Sigmoid colon (tissue), 7 donors: ENCODE data around the gene PRSS1. TPM values are rescaled to one million over a fixed set of nuclear protein-coding genes. Genes with fewer than 3 reads are reported as not detected.
"Not testable (repeated sequence)": the region's sequence is repeated elsewhere in the genome, so short reads cannot be mapped to it uniquely, and the experiment has no call there.

Experiments used
- DNase-seq: peaks from one replicate; pipeline ENCODE4 v3.0.0-alpha.2; 2019
- H3K27ac ChIP-seq, 4 donors: fragments of 200-600 bp; sonication (generic); one replicate each; pipeline ENCODE4 v1.5.1; 2016 to 2019; ENCODE audit warnings: mild to moderate bottlenecking in 1 of 4
- H3K27me3 ChIP-seq, 3 donors: fragments of 200-600 bp; sonication (generic); one replicate each; pipeline ENCODE4 v1.5.1; 2019; ENCODE audit warnings: mild to moderate bottlenecking in 1 of 3
- H3K36me3 ChIP-seq, 4 donors: fragments of 200-600 bp; sonication (generic); one replicate each; pipeline ENCODE4 v1.5.1; 2016 to 2019
- H3K4me1 ChIP-seq, 4 donors: fragments of 200-600 bp; sonication (generic); one replicate each; pipeline ENCODE4 v1.5.1; 2017 to 2019
- H3K4me3 ChIP-seq, 4 donors: fragments of 200-600 bp; sonication (generic); one replicate each; pipeline ENCODE4 v1.5.1; 2017 to 2019; ENCODE audit warnings: mild to moderate bottlenecking in 2 of 4, moderate library complexity in 1 of 4
- H3K9me3 ChIP-seq, 4 donors: fragments of 200-600 bp in 3 of 4; sonication (generic) in 3 of 4; one replicate each; pipeline versions ENCODE4 v1.5.1 to v1.6.1; 2013 to 2019
- EP300 ChIP-seq, 4 donors: sonication (generic); formaldehyde crosslinking; IDR thresholded peaks; one replicate each; pipeline ENCODE4 v1.6.1; 2017; ENCODE audit warnings: antibody characterized with exemption in 4 of 4
- POLR2A ChIP-seq, 2 donors: fragments of 450-650 bp; IDR thresholded peaks; one replicate each; pipeline ENCODE4 v1.6.1; 2016; ENCODE audit warnings: antibody characterized with exemption in 2 of 2, mild to moderate bottlenecking in 2 of 2, moderate library complexity in 2 of 2
- POLR2AphosphoS5 ChIP-seq, 4 donors: sonication (generic); formaldehyde crosslinking; IDR thresholded peaks; one replicate each; pipeline ENCODE4 v1.6.1; 2017; ENCODE audit warnings: antibody characterized with exemption in 4 of 4
- WGBS, 2 donors: extraction: QIAGEN DNeasy Blood & Tissue Kit; methylation state at CpG; one replicate each; pipeline ENCODE4 v1.1.7; 2013; 5-methylcytosine and 5-hydroxymethylcytosine counted together
- intact Hi-C: fragments of 100-400 bp; cut with DNase I; formaldehyde crosslinking; loops from one replicate; pipeline ENCODE4 v1.15.1; 2023
- polyA plus RNA-seq, 3 donors: library from polyadenylated mRNA; stranded (reverse); fragments of 200-250 nt; gene quantifications; one replicate each; pipeline ENCODE4 v1.2.3, GENCODE V29; 2013
- total RNA-seq, 4 donors: library from RNA; depleted of rRNA; stranded (reverse); fragments of >200 nt; gene quantifications; one replicate each; pipeline ENCODE4 v1.1.0, GENCODE V29; 2016
- TF ChIP-seq, protein P1 (sequence below), 4 experiments: fragments of 450-650 bp in 3 of 4; fragments of 200-600 bp in 1 of 4; IDR thresholded peaks; one replicate each; pipeline ENCODE4 v1.5.1; 2016 to 2019; ENCODE audit warnings: antibody characterized with exemption in 4 of 4, mild to moderate bottlenecking in 3 of 4, moderate library complexity in 2 of 4
- donor health status: healthy with polysubstance abuse.
- donor health status: Bipolar disorder and iron deficiency.
- donor health status: healthy.

PRSS1 gene
- total RNA-seq (not detected), polyA plus RNA-seq (10 to 100 TPM in 1 of 3 donors, 1 to 10 TPM in 1, under 1 TPM in 1; 0.67 to 25.8 (median 1.8) TPM)

DNA sequence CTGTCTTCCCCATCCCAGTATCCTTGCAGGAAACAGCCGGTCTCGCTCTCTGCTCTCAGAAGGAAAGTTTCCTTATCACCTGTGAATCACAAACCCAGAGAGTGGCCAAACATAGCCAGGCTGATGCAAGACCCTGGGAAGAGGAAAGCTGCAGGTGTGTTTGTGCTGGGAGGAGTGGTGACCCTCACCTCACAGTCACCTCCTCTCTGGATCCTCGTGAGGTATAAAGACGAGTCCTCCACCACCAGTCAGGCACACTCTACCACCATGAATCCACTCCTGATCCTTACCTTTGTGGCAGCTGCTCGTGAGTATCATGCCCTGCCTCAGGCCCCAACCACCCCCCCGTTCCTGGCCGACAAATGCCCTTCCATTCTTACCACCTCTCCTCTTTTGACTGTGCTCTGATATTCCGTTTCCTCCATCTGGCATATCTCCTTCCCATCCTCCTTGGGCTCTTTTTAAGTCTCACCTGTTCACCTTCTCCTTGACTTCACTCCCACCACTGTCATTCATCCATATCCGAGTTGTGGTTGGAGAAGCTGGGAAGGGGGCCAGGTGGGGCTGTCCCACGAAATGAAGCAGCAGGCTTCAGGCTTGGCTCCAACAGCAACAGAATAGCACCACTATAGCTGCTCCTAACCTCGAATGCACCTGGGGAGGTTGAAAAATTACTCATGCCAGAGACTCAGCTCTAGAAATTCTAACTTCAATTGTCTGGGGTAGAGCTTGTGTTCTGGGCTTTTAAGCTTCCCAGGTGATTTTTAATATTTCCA lies at the start of gene PRSS1:
TSS of gene PRSS1 (plus strand) at position 255 of the 776 bp plus-strand sequence. CDS start at position 268, 13 bp downstream.
- Histone ChIP-seq H3K9me3 (no peaks in the 10 kb centered on the region), H3K27me3 (no peaks in the 10 kb centered on the region), H3K4me3 (no peak within 1 kb of the TSS), H3K4me1 (no peaks in the 10 kb centered on the region), H3K36me3 (no peaks in the 10 kb centered on the region), H3K27ac (no peak within 1 kb of the TSS)
- intact Hi-C loops: no loop called here
- WGBS, 2 donors: 62 to 73% methylated on average over 11 of the region's 11 CpGs
- no peak for DNase-seq
- TF ChIP-seq EP300 (IDR thresholded peaks at IDR 0.05) (no peak), POLR2A (IDR thresholded peaks at IDR 0.05) (no peak), POLR2AphosphoS5 (IDR thresholded peaks at IDR 0.05) (no peak)
- TF ChIP-seq, protein P1, sequence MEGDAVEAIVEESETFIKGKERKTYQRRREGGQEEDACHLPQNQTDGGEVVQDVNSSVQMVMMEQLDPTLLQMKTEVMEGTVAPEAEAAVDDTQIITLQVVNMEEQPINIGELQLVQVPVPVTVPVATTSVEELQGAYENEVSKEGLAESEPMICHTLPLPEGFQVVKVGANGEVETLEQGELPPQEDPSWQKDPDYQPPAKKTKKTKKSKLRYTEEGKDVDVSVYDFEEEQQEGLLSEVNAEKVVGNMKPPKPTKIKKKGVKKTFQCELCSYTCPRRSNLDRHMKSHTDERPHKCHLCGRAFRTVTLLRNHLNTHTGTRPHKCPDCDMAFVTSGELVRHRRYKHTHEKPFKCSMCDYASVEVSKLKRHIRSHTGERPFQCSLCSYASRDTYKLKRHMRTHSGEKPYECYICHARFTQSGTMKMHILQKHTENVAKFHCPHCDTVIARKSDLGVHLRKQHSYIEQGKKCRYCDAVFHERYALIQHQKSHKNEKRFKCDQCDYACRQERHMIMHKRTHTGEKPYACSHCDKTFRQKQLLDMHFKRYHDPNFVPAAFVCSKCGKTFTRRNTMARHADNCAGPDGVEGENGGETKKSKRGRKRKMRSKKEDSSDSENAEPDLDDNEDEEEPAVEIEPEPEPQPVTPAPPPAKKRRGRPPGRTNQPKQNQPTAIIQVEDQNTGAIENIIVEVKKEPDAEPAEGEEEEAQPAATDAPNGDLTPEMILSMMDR (IDR thresholded peaks at IDR 0.05): no peak

DNA sequence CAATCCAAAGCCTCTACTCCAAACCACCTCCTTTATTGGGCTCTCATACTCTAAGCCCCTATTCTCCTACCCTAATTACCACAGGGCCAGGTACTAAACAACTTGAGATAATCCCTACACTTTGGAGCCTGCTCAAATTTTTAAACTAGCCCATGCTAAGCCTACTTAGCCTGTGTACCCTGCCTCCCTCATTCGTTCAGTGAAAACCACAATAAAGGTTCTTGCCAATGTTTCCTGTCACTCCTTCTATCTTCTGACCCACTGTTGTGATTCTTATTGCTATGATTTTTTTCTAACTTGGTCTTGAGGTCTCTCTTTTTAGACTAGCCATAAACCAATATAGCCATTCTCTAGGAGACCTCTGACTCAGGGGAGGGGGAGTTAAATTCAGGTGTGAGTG lies 48.3 kb upstream of the PRSS1 start:
- 27 to 41% methylated on average over 1 of the region's 1 CpG for WGBS, 2 donors
- H3K9me3 ChIP-seq, H3K27ac ChIP-seq, H3K36me3 ChIP-seq, H3K4me3 ChIP-seq, H3K27me3 ChIP-seq, DNase-seq, intact Hi-C loops, H3K4me1 ChIP-seq: not testable (repeated sequence)

DNA sequence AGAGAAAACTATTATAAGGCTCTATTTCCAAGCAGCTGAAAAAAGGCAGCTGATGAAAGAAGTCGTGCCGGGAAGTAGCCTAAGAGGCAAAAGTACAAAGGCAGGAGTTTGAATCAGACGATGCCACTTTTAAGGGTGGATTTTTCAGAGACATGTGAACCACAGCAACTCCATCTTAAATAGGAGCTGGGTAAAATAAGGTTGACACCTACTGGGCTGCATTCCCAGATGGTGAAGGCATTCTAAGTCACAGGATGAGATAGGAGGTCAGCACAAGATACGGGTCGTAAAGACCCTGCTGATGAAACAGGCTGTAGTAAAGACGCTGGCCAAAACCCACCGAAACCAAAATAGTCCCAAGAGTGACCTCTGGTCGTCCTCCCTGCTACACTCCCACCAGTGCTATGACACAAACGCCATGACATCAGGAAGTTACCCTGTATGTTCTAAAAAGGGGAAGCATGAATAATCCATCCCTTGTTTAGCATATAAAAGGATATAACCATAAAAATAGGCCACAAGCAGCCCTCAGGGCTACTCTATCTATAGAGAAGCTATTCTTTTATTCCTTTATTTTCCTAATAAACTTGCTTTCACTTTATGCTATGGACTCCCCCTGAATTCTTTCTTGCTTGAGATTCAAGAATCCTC lies 45.5 kb upstream of the PRSS1 start:
- H3K9me3 ChIP-seq: no peaks in the 10 kb centered on the region
- 71 to 80% methylated on average over 9 of the region's 9 CpGs for WGBS, 2 donors
- H3K27me3 ChIP-seq: no peaks in the 10 kb centered on the region
- H3K27ac ChIP-seq: no peak overlapping the region
- H3K36me3 ChIP-seq: no peaks in the 10 kb centered on the region
- no peak overlapping the region for H3K4me3 ChIP-seq
- DNase-seq: no peak
- intact Hi-C loops: no loop called here
- H3K4me1 ChIP-seq: no peaks in the 10 kb centered on the region
- TF ChIP-seq, protein P1 (IDR thresholded peaks at IDR 0.05): no peak
- TF ChIP-seq POLR2AphosphoS5 (IDR thresholded peaks at IDR 0.05) (no peak), POLR2A (IDR thresholded peaks at IDR 0.05) (no peak), EP300 (IDR thresholded peaks at IDR 0.05) (no peak)

DNA sequence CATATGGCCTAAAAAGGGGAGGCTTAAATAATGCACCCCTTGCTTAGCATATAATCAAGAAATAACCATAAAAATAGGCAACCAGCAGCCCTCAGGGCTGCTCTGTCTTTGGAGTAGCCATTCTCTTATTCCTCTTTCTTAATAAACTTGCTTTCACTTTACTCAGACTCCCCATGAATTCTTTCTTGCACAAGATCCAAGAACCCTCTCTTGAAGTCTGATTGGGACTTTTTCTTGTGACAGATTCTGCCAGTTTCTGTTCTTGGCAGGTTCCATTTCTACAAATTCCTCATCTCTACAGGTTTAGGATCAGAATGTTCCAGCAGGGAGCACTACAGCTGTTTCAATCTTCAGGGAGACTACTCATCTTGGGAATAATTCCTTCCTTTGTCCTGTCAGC lies 40.5 kb upstream of the PRSS1 start:
- DNase-seq, intact Hi-C loops, H3K4me1 ChIP-seq, H3K9me3 ChIP-seq, H3K36me3 ChIP-seq, H3K4me3 ChIP-seq, H3K27me3 ChIP-seq, H3K27ac ChIP-seq: not testable (repeated sequence)

DNA sequence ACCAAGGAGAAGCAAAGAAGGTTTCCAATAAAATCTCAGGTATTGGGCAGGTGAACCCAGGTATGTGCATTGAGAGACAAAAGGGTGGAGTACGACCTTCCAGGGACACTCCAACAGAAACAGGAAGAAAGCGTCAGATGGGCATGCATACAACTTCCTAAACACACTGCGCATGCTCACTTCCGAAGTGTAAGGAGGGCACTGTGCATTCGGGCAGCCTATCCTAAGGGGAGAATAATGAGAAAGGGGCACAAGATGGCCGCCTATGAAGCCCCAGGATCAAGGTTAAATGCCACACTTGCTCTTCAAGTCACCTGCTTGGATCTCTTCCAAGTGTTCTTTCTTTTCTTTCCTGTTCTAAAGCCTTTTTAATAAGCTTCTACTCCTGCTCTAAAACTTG lies 39.4 kb upstream of the PRSS1 start:
- Histone ChIP-seq H3K27ac (no peak overlapping the region), H3K9me3 (no peaks in the 10 kb centered on the region), H3K27me3 (peaks cover 0 to 6% (median 0%) of the 10 kb centered on the region in 3 donors), H3K4me3 (no peak overlapping the region), H3K4me1 (no peaks in the 10 kb centered on the region), H3K36me3 (no peaks in the 10 kb centered on the region)
- DNase-seq: no peak
- 68 to 70% methylated on average over 6 of the region's 6 CpGs for WGBS, 2 donors
- TF ChIP-seq POLR2AphosphoS5 (IDR thresholded peaks at IDR 0.05) (no peak), POLR2A (IDR thresholded peaks at IDR 0.05) (no peak), EP300 (IDR thresholded peaks at IDR 0.05) (no peak)
- TF ChIP-seq, protein P1 (IDR thresholded peaks at IDR 0.05): no peak
- intact Hi-C loops: no loop called here
